ENCODE data around the gene PAM. TPM values are rescaled to one million over a fixed set of nuclear protein-coding genes. Genes with fewer than 3 reads are reported as not detected.
"Not testable (repeated sequence)": the region's sequence is repeated elsewhere in the genome, so short reads cannot be mapped to it uniquely, and the experiment has no call there.

Gene PAM
- total RNA-seq, 1 donor from 2014 or later: 264 TPM

DNA sequence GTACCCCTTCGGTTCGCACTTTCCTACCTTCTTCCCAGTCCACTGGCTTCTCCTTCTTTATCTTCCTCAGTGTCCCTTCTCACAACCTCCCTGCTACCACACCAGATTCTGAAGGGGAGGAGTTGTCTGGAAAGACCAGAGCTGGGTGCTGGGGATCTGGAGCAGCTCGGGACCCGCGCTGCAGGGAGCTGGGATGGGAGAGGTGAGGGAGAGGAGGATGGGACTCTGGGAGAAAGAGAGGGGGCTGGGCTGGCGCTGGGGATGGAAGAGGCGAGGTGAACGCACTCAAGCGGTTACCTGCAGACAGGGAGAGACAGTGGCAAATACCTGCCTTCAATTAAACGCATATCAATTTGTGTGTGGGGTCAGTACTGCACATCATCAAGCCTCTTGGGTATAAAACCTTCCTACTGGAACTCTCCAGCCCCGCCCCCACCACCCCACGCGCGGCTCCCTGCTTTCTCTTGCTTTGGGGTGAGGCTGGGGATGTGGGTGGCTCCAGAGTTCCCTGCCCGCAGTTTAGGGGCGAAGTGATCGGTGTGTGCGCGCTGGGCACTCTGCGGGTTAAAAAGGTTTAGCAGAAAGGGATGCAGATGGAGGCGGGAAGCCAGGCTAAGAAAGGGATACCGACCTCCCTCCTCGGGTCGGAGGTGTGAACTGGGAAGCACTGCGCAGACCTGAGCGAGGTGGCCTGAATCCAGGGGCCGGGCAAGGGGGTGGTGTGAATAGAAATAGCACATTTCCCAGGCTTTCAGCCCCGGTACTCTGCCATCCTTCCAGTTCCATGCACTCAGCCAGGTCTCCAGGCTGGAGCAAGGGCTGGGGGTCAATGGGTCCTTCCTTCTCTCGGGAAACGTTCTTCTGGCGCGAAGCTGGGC lies 977 bp upstream of the PAM start:
- DNase-seq: no peak

GRCh38 chr5:102755686-102756371 lies 724 bp downstream of the PAM start:
- DNase-seq: peak; percentile 87

DNA sequence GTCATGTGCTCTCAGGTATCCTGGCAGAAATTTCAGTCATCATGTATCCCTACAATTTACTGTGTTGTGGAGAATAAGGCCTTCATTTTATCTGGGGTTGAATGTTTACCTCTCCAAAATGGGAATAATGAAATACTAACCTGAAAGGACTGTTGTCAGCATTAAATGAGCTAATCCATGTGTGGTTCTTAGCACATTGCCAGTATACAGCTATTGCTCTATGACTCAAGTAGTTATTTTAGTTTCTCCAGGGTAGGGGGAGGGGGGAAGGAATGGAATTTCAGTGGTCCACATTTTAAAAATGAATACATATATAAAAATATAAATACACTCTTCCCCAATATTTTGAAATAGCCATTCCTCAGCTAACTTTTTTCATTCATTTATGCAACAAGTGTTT lies 3.5 kb downstream of the PAM start:
- no peak for DNase-seq

DNA sequence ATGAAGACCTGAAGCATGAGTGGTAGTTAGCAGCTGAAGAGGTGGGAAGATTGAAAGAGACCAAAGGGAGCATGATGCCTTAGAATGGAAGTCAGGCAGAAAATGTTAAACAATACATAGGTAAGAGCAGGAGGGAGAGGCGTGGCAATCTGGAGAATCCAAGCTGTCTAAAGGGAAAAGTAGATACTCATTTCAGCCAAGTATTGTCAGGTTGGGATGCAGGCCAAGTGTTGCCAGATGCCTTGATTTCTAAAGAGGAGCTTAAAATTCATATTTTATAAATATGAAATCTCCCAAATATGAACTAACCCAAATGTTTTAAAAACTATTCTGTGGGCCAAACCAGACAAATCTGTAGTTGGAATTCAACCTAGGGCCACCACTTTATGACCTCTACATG lies 4.2 kb downstream of the PAM start:
- DNase-seq: no peak

GRCh38 chr5:102759700-102760099 lies 4.6 kb downstream of the PAM start:
- DNase-seq: no peak

- peak; percentile 28 for DNase-seq
These were observed 5.7 kb downstream of the PAM start for GRCh38 chr5:102760815-102761214.

- DNase-seq: peak; percentile 43
These were observed 7.0 kb downstream of the PAM start for GRCh38 chr5:102762095-102762534.

GRCh38 chr5:102762562-102763227 lies 7.6 kb downstream of the PAM start:
- DNase-seq: no peak

DNA sequence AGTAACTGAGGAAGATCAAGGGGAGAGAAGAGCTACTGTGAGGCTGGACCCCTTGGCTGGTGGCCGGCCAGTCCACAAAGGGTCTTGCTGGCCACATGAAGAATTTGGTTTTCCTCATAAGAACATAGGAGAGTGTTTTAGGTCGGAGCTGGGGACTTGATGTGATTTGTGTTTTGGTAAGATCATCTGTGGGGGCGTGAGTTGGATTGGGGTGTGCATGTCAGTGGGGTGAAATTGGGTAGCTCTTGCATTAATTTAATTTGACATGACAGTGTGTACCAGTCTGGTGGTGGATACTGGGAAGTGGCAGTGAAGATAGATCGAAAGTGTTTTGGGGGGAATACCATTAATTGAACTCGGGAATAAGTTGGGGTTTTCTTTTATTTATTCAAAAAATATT lies 8.6 kb downstream of the PAM start:
- no peak for DNase-seq

DNA sequence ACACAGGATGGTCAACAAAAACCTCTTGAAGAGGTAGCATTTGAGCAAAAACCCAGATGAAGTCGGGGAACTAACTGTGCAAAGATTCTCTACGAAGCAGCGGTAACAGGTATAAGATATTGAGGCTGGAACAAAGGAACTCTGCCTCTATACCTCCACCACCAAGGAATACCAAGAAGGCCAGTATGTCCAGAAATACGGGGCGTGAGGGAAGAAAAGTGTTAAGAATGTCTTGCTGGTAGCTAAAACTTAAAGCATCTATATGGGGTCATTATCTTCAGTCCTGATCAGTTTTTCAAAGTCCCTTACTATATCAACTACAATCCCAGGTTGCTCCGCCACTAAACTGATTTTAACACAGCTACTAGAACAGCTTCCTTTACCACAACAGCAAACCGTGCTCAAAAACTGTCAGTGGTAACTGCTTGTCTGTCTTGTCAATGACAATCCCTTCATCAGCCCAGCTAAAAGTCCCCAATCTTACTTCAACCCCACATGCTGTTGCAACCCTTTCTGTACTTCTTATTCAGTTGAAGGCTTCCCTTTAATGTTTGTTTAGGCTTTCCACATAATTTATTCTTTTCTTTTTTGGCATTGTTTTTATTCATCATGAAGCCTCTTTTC lies 9.4 kb downstream of the PAM start:
- DNase-seq: no peak

DNA sequence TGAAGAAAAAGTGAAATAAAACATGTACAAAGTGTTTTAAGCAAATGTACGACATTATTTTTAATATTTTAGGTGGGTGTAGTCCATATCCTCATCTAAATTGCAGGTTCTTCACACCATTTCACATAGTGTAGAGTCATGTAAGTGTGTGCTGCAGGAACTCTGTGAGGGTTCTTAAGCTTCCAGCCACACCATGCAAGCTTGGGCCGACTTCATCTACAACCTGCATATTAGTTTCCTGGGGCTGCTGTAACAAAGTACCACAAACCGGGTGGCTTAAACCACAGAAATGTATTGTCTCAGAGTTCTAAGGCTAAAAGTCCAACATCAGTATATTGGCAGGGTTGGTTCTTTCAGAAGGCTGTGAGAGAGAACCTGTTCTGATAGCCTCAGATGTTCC lies 10.2 kb downstream of the PAM start:
- no peak for DNase-seq

DNA sequence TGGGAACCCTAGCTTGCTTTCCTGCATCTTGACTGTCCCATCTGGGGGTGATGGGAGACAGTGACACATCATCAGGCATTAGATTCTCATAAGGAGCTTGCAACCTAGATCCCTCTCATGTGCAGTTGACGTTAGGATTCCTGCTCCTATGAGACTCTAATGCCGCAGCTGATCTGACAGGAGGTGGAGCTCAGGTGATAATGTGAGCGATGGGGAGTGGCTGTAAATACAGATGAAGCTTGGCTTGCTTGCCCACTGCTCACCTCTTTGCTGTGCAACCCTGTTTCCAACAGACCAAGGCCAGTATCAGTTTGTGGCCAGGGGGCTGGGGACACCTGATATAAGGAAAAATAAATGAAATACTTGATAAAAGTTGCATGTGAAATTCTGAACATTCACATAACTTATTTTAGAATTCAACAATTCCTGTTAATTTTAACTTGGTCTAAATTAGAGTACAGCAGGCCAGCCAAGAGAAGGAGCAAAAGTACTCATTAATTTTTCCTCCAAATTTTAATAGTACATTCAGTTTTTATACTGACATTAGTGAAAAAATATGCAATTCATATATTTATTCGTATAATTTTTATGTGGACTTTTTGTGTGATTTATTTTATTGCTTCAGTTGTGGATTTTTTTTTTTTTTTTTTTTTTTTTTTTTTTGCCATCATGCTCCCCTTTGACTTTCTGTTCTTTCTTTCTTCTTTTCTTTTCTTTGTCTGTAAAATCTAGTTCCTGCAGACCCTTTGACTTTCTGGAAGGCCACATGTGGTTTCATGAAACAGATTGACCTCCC lies 11.4 kb downstream of the PAM start:
- DNase-seq: no peak

- no peak for DNase-seq
These were observed 12.8 kb downstream of the PAM start for GRCh38 chr5:102767862-102768261.

DNA sequence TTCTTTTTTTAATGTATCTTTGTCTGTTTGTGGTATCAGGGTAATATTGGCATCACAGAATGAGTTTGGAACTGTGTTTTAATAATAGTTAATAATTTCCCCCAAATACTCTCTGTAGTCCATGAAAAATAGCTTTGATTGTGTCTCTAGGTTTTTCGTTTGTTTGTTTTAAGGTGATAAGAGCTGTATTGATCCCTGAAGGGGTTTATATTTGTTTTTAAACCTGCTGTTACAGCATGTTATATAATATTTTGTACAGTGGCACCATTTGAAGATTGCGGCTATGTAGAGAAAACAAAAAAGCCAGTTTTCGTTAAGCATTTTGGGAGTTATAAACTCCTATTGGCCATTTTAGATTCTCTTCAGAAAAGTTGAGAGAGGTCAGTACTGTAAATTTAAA lies 15.7 kb downstream of the PAM start:
- no peak for DNase-seq

- peak; percentile 73 for DNase-seq
These were observed 16.3 kb downstream of the PAM start for GRCh38 chr5:102771435-102771834.

DNA sequence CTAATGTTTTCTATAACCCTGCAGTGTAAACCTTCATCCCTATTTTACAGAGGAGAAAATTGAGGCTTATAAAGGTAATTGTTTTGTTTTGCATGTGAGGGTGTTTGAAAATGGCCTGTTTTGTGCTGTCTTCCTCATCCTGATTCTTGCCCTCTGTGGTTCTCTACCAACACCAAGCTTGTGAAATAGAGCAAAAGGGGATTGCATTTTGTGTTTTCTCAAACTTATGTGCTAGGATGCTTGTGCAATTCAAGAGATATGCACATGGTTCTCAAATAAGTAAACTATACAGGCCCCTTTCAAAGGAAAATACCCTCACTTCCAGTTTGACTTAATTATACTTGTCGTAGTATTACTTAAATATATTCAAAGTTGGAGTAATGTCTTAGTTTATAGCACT lies 17.2 kb downstream of the PAM start:
- DNase-seq: no peak

GRCh38 chr5:102773133-102773532 lies 18.0 kb downstream of the PAM start:
- no peak for DNase-seq

DNA sequence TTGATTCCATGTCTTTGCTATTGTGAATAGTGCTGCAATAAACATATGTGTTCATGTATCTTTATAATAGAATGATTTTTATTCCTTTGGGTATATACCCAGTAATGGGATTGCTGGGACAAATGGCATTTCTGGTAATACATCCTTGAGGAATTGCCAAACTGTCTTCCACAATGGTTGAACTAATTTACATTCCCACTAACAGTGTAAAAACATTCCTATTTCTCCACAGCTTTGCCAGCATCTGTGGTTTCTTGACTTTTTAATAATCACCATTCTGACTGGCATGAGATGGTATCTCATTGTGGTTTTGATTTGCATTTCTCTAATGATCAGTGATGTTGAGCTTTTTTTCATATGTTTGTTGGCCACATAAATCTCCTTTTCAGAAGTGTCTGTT lies 20.7 kb downstream of the PAM start:
- not testable (repeated sequence) for DNase-seq

DNA sequence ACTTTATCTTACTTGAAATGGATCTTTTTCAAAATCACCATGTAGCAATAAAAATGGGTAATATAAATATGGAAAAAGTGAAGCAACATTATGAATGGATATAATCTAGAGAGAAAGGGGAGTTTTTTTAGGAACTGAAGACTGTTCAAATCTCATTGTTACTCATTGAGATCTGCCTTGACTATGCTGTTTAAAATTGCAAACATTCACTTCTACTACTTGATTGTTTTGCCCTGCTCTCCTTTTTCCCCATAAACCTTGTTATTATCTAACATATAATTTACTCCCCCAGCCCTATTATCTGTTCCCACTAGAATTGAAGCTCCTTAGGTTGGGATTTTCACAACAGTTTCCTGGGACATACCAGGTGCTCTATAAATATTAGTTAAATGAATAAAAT lies 22.0 kb downstream of the PAM start:
- no peak for DNase-seq

DNA sequence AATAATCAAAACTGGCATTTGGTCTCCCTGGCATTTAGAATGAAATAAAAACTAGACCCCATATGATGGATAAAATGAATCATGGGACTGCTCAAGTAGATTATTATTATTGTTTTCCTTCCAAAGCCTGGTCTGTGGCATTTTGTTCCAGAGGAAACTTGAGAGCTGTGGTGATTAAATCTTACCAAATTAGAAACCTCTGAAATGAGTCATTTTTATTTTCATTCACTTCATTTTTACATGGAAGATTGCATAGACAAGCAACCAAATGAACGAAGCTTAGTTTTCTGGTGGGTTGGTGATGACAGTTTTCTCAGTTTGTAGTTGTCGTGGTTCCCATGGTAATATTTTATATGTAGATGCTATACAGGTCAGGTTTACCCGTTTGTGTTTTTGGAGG lies 23.4 kb downstream of the PAM start:
- DNase-seq: peak; percentile 59

- DNase-seq: no peak
These were observed 26.3 kb downstream of the PAM start for GRCh38 chr5:102781359-102781758.

GRCh38 chr5:102781786-102782185 lies 26.7 kb downstream of the PAM start:
- DNase-seq: no peak

All from dermis blood vessel endothelial cell (primary cell).